Bone marrow (tissue), 2 donors: ENCODE results near the gene CABLES1.
"Not testable (repeated sequence)": the region's sequence is repeated elsewhere in the genome, so short reads cannot be mapped to it uniquely, and the experiment has no call there.

ENCODE experiments used
- DNase-seq, 2 donors: peaks; one replicate each; lab custom pipeline; 2025; lab: John Stamatoyannopoulos, UW

The CABLES1 gene

GRCh38 chr18:23240609-23240930 is 105.3 kb downstream of the CABLES1 start:
- no peak for DNase-seq

DNA sequence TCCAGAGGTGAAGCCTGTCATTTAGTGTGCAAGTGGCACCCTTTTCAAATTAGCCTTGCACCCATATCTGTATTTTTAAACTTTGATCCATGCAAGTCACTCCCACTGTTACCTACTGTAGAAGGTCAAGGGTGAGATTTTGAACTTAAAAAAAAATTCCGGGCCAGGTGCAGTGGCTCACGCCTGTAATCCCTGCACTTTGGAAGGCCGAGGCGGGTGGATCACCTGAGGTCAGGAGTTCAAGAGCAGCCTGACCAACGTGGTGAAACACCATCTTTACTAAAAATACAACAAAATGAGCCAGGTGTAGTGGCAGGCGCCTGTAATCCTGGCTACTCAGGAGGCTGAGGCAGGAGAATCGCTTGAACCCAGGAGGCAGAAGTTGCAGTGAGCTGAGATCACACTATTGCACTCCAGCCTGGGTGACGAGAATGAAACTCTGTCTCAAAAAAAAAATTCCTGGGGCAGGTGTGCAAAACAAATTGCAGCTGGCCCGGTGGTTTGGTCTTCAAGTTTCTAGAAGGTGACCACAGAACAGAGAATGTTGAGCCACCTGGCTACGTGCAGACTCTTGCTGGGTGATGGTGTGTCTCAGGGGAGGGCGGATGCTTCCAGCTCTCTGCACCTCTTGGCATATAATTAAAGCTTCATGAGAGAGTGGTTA is 106.7 kb downstream of the CABLES1 start:
- not testable (repeated sequence) for DNase-seq

DNA sequence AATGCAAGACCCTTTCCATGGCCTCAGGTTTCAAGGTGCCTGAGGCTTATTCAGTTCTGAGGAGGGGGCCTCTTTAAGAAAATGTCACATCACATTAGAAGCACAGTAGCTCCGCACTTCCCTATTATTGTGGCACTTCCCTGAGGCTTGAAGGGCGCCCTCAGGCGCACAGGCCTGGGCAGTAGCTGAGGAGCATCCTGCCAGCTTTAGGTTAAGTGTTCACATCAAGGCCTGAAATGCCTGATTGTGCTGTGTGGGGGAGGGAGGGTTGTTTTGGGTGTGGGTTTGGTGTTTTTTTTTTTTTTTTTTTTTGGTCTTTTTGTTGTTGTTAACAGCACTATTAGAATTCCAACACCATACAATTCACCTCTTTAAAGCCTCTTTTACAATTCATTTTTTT is 107.9 kb downstream of the CABLES1 start:
- peak in 1 of 2 donors; percentile 68 for DNase-seq

DNA sequence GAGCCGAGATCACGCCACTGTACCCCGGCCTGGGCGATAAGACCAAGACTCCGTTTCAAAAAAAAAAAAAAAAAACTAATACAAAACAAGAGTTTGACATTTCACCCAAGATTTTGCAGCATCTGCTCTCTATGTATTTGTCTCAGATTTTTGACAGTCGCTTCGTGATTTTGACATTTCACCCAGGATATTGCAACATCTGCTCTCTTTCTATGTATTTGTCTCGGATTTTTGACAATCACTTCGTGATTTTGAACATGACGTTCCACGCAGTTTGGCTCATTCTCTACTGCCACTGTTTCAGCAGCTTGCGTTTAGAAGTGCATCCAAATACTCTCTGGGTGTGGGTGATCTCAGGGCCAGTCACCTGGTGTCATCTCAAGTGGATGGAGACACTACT is 108.5 kb downstream of the CABLES1 start:
- DNase-seq = no peak

- no peak for DNase-seq
Measured at GRCh38 chr18:23244401-23244800, 109.1 kb downstream of the CABLES1 start.

GRCh38 chr18:23245461-23245860 is 110.2 kb downstream of the CABLES1 start:
- no peak for DNase-seq

DNA sequence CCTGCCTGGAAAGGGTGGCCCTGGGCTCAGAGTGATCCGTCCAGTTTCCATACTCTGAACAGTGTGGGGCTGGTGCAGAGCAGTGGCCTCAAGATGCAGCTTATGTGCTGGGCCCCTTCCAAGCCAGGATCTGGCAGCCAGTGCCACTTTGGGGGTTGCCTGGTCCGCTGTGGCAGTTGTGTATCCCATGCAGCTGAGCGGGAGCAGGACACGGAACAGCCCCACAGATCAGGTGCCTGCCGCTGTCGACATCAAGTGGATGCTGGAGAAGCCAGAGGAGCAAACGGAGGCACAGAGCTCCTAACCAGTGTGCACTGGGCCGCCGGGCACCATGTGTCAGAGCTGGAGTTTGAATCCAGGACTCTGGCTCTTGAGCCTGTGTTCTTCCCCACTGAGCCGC is 112.0 kb downstream of the CABLES1 start:
- DNase-seq = no peak

GRCh38 chr18:23247896-23248295 is 112.6 kb downstream of the CABLES1 start:
- no peak for DNase-seq

- DNase-seq = no peak
Measured at GRCh38 chr18:23248826-23249225, 113.5 kb downstream of the CABLES1 start.

- DNase-seq = no peak
Measured at GRCh38 chr18:23249348-23249747, 114.1 kb downstream of the CABLES1 start.

- DNase-seq = no peak
Measured at GRCh38 chr18:23250893-23251656, 115.8 kb downstream of the CABLES1 start.

GRCh38 chr18:23253630-23254029 is 118.3 kb downstream of the CABLES1 start:
- no peak for DNase-seq

DNA sequence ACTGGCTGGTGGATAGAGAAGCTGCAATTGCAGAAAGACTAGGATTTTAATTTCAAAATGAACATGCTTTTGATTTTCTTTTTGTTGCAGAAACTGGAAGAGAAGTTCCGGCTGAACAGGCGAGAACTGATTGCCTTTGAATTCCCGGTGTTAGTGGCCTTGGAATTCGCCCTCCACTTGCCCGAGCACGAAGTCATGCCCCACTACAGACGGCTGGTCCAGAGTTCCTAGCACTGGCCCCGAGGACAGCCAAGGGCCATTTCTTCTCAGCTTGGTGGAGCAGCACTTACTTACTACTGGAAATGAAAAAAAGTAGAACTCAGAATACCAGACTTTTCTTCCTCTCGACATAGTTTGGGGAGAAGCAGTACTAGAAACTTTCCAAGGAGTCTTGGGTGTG is 121.9 kb downstream of the CABLES1 start:
- DNase-seq = no peak

DNA sequence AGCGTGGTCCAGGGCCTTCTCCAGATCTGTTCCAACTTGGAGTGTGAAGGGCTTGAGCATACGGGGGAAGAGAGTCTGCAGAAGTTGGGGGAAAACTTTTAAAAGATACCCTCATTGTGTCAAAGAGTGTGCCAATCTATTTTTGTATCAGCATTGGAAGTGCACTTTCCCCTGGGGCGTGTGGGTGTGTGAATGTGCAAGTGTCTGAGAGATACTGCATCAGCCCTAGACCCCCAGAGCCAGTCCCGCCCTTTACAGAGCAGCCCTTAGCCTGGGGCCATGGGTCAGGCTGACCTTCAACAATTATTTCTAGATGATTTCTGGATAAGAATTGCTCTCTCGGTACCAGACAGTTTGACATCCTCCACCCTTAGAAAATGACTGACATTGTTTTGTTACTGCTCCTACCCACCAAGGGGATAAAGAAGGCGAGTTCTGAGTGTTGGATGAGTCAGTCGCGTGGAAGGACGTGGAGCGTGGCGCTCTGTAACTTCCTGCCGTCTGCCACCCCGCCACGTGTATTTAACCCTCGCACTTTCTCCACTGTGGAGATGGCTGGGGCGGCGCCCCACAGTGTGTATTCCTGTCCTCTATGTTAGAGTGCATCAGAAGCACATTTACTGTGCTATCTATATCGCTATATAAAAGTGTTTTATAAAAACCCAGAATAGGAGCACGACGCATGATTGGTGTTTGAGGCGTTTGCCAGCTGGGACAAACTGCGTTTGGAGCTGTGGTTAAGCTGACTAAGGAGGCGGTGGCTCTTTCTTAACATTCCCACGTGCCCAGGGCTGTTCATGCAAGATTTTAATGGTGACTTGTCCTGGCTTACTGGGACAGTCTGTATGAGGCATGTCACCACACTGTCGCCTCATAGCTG is 122.6 kb downstream of the CABLES1 start:
- DNase-seq = peak; percentile 13 to 30

GRCh38 chr18:23258566-23259469 is 123.5 kb downstream of the CABLES1 start:
- DNase-seq = no peak

DNA sequence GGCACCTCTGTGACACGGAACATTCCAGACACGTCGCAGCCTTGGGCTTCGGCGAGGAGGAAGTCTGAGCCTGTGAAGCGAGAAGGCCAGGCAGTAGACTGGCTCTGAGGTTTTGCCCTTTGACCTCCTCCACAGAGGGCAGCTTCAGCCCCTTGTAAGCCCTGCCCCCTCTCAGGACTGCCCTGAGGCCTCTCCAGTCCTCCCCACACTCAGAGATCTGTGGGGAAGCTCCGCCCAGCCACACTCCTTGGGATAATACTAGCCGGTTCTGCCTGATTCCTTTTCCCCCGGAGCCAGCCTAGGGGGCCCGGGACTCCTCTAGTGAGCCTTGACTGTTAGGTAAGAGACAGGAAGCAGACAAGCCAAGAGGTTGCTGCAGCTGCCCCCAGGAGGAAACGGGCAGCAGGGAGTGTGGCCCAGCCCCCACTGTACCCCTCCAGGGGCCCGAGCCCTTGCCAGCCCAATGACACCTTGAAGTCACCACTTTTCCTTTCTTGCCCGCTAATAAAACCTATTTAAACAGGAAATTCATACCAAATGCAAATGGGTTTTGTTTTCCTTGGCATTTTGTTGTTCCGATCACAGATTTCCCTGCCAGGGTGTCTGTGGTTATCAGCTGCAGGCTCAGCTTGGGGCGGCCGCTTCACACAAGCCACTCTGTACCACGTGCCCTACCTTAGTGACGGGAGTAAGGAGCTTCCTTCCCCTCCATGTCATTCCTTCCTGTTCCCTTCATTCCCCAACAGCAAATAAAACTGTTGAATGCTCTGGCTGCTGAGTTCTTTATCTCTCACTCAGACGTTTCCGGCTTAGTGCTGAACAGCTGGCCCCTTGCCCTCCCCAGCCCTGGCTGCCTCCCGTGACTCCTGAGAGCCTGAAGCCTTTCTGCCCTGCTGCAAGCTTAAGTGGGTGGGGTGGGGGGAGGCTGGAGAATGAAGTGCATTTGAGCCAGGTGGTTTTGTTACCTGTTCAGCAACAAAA is 124.7 kb downstream of the CABLES1 start:
- peak; percentile 14 to 89 for DNase-seq

DNA sequence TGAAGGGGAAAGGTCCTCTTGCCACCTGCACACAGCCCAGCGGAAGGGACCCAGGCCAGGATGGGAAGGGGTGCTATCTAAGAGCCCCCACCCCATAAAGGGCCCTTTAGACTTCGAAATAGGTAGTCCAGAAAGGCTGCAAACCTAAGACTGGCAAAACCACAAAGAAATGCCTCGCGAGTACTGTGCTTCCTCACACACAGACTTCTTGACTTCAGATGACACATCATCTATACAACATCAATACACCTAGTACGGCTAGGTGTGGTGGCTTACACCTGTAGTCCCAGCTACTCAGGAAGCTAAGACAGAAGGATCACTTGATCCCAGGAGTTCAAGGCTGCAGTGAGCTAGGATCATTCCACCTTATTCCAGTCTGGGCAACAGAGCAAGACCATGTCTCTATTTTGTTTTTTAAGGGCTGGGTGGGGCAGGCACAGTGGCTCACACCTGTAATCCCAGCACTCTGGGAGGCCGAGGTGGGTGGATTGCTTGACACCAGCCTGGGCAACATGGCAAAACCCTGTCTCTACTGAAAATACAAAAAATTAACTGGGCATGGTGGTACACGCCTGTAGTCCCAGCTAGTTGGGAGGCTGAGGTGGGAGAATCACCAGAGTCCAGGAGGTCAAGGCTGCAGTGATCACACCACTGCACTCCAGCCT is 125.8 kb downstream of the CABLES1 start:
- no peak for DNase-seq

DNA sequence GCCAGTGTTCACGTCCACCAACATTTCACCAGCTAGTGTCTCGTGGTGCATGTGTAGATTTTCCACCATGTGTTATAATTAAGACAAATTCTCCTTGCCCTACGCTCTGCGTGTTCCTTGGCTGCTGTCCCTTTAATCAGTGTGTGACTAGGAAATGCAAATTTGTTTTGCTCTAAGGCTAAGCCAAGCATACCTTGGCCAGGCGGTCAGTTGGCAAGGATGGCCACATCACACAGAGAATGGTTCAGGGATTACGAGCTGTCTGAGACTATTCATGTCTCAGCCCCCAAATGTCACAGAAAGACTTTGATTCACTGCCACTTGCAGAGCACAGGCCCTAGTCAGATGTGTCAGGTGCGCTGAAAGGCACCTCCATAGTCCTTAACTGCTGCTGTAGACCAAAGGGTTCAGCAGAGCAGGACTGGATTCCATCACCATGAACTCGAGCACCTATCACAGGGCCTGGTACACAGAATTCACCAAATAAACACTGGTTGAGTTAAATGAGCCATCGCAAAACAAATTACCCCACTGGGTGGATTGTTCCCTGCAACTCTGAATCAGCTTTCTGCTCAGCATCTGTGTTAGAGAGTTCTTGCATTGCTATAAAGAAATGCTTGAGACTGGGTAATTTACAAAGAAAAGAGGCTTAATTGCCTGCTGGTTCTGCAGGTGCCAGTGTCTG is 128.4 kb downstream of the CABLES1 start:
- DNase-seq = no peak

DNA sequence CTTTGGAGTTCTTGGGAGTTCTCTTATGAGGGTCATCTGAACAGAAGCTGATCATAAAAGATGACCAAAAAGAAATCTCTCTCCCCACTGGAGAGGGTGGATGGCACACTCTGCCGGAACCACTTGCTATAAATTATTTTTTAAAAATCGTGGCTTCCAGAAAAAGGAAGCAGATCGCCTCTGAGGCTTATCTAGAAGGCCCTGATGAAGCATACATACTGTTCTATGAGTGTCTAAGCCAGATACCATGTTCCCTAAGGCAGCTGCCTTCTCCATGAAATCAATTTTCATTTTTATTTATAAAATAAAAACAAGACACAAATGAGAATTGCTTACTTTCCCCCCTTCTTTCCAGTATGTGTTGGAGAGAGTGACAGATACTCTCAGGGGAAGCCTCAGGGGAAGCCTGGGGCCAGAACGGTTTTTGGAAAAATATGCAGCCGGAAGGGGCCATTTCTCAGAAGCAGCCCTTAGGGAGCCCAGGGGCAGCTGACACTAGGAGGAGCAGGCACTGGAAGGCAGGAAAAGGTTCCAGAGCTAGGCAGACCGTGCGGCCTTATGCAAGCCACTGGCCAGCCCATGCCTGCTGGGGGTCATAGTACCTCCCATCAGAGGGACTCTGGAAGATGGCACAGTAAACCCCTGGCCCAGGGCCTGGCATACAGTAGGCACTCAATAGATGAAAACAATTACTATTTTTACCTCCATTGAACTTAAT is 130.6 kb downstream of the CABLES1 start:
- DNase-seq = peak in 1 of 2 donors; percentile 28
